Endothelial cell of umbilical vein (primary cell): ENCODE measurements around the gene MAN2A1. TPM values are rescaled to one million over a fixed set of nuclear protein-coding genes. Genes with fewer than 3 reads are reported as not detected.

Experiments
- BruUV-seq: library from RNA; stranded (reverse); fragments of 400-500 nt; replicated peaks from 2 replicates; lab custom pipeline; 2021; lab: Mats Ljungman, UMichigan
- CTCF ChIA-PET: fragments of 300-600, 350-600 bp; sonication (Branson Sonifier 250); formaldehyde crosslinking; loops from one replicate; lab custom pipeline; 2021; ENCODE audit warnings: antibody characterized with exemption, inconsistent platforms; lab: Charles Lee
- POLR2A ChIA-PET: fragments of 300-600, 350-600 bp; sonication (Branson Sonifier 250); formaldehyde crosslinking; loops from one replicate; lab custom pipeline; 2021; ENCODE audit warnings: antibody characterized with exemption, inconsistent platforms; lab: Charles Lee
- DNase-seq: peaks from one replicate; pipeline ENCODE4 v3.0.0-alpha.2; 2011; ENCODE audit warnings: low read depth, low spot score
- FAIRE-seq: peaks from 2 replicates; lab custom pipeline; 2011; peaks lifted over from hg19 to GRCh38; lab: Jason Lieb, UNC
- H2AFZ ChIP-seq: 2 replicates; pipeline ENCODE4 v1.6.0; 2012; ENCODE audit warnings: low read depth, low read length, control low read depth, inconsistent platforms
- H3K27ac ChIP-seq: 2 replicates; pipeline ENCODE4 v1.5.1; 2011; ENCODE audit warnings: low read depth, mild to moderate bottlenecking, control low read depth, low read length, moderate library complexity; ENCODE audit not compliant: insufficient read depth
- H3K27me3 ChIP-seq, 2 experiments: 2 replicates each; pipeline versions ENCODE4 v1.6.0 to v1.6.1; 2011; ENCODE audit warnings: low read length in 2 of 2, mixed read lengths in 1 of 2; ENCODE audit not compliant: control insufficient read depth in 2 of 2, insufficient read depth in 2 of 2
- H3K36me3 ChIP-seq, 2 experiments: 2 replicates in 1 of 2; 3 replicates in 1 of 2; pipeline ENCODE4 v1.5.1; 2011; ENCODE audit warnings: low read length in 2 of 2, mild to moderate bottlenecking in 1 of 2, moderate library complexity in 1 of 2; ENCODE audit not compliant: control insufficient read depth in 2 of 2, insufficient read depth in 2 of 2; ENCODE audit errors: extremely low read depth in 1 of 2
- H3K4me1 ChIP-seq: 3 replicates; pipeline ENCODE4 v1.5.1; 2011; ENCODE audit warnings: mild to moderate bottlenecking, low read length; ENCODE audit not compliant: control insufficient read depth, insufficient read depth; ENCODE audit errors: extremely low read depth
- H3K4me2 ChIP-seq: 2 replicates; pipeline ENCODE4 v1.6.1; 2011; ENCODE audit warnings: low read length, control low read depth, mixed read lengths; ENCODE audit not compliant: insufficient read depth
- H3K4me3 ChIP-seq, 3 experiments: fragments of 200-600 bp in 1 of 3; sonication (generic), shearing (Covaris generic) in 1 of 3; replicated peaks in 1 of 3; 2 replicates each; pipeline ENCODE4 v1.5.1; 2011 to 2016; ENCODE audit warnings: control low read depth in 3 of 3, low read length in 3 of 3, mild to moderate bottlenecking in 2 of 3, inconsistent platforms in 1 of 3, low read depth in 1 of 3, moderate library complexity in 1 of 3; ENCODE audit not compliant: insufficient read depth in 1 of 3
- H3K79me2 ChIP-seq: 2 replicates; pipeline ENCODE4 v1.6.0; 2012; ENCODE audit warnings: low read length, inconsistent platforms; ENCODE audit not compliant: control insufficient read depth, insufficient read depth
- H3K9ac ChIP-seq: replicated peaks from 2 replicates; pipeline ENCODE3; 2011; ENCODE audit warnings: low read length, control low read depth; ENCODE audit not compliant: insufficient read depth; ENCODE audit errors: extremely low read depth
- H3K9me1 ChIP-seq: replicated peaks from 3 replicates; pipeline ENCODE4 v1.6.0; 2011; ENCODE audit warnings: mild to moderate bottlenecking, low read length; ENCODE audit not compliant: control insufficient read depth, insufficient read depth; ENCODE audit errors: extremely low read depth
- H3K9me3 ChIP-seq: replicated peaks from 2 replicates; pipeline ENCODE4 v1.5.1; 2012; ENCODE audit warnings: low read length, inconsistent platforms; ENCODE audit not compliant: control insufficient read depth, insufficient read depth
- H4K20me1 ChIP-seq: replicated peaks from 2 replicates; pipeline ENCODE3; 2011; ENCODE audit warnings: mild to moderate bottlenecking, low read length; ENCODE audit not compliant: control insufficient read depth, insufficient read depth; ENCODE audit errors: extremely low read depth
- EZH2 ChIP-seq: IDR thresholded peaks from 2 replicates; pipeline ENCODE4 v1.6.1; 2012; ENCODE audit warnings: borderline replicate concordance, low read depth, mild to moderate bottlenecking, moderate library complexity, low read length, inconsistent platforms; ENCODE audit not compliant: severe bottlenecking
- FOS ChIP-seq: IDR thresholded peaks from 2 replicates; pipeline ENCODE4 v1.6.1; 2011; ENCODE audit warnings: mild to moderate bottlenecking, low read length, moderate library complexity, borderline replicate concordance; ENCODE audit not compliant: insufficient read depth
- GATA2 ChIP-seq: IDR thresholded peaks from 2 replicates; pipeline ENCODE4 v1.7.0; 2011; ENCODE audit warnings: low read depth, mild to moderate bottlenecking, moderate library complexity, mixed read lengths, low read length; ENCODE audit not compliant: insufficient read length, insufficient read depth
- JUN ChIP-seq: IDR thresholded peaks from 2 replicates; pipeline ENCODE4 v1.6.1; 2011; ENCODE audit warnings: borderline replicate concordance, low read depth; ENCODE audit not compliant: insufficient read length, insufficient read depth
- MYC ChIP-seq: IDR thresholded peaks from one replicate; pipeline ENCODE4 v1.6.1; 2011; ENCODE audit warnings: mild to moderate bottlenecking, low read depth, low read length
- POLR2A ChIP-seq: IDR thresholded peaks from 2 replicates; pipeline ENCODE4 v1.6.1; 2012; ENCODE audit warnings: low read depth, mild to moderate bottlenecking, control low read depth, low read length
- POLR2AphosphoS5 ChIP-seq: IDR thresholded peaks from 2 replicates; pipeline ENCODE4 v1.6.1; 2012; ENCODE audit warnings: low read depth, mild to moderate bottlenecking, control low read depth, low read length, moderate library complexity; ENCODE audit not compliant: insufficient read depth
- dilution Hi-C: fragments of 300-500 bp; cut with MboI; formaldehyde crosslinking; loops from one replicate; pipeline ENCODE4 v1.15.0; 2019; ENCODE audit warnings: low sequenced_read_pairs; ENCODE audit not compliant: extremely low pct_ligation_motif_present
- intact Hi-C: fragments of 100-400 bp; cut with micrococcal nuclease; formaldehyde crosslinking; loops from one replicate; pipeline ENCODE4 v1.10.0; 2022
- polyA plus RNA-seq, 4 experiments: library from polyadenylated mRNA; depleted of rRNA in 3 of 4; stranded (reverse) in 3 of 4; unstranded in 1 of 4; fragments of >200 nt; gene quantifications; 2 replicates each; pipeline versions ENCODE4 v1.2.1 to v1.2.3, GENCODE V29; 2011 to 2012; ENCODE audit warnings: missing spikeins in 1 of 4
- total RNA-seq: library from RNA; stranded (reverse); gene quantifications from 2 replicates; pipeline ENCODE4 v1.2.3, GENCODE V29; 2021
- TF ChIP-seq, protein P1 (sequence below): IDR thresholded peaks from 2 replicates; pipeline ENCODE4 v1.6.1; 2011; ENCODE audit not compliant: insufficient read depth, insufficient read length
- TF ChIP-seq, protein P2 (sequence below), 2 donors: IDR thresholded peaks; 1 replicate in 1 of 2; 2 replicates in 1 of 2; pipeline ENCODE4 v1.5.1; 2011; ENCODE audit warnings: low read length in 2 of 2, mild to moderate bottlenecking in 2 of 2, moderate library complexity in 2 of 2, control low read depth in 1 of 2, inconsistent platforms in 1 of 2, low read depth in 1 of 2; ENCODE audit not compliant: insufficient read depth in 1 of 2; ENCODE audit errors: extremely low read depth in 1 of 2

The MAN2A1 gene
- total and polyA plus RNA-seq, 2 donors (not counting 3 experiments of a cell fraction or from before 2014, with no cell fraction given) = 20.8 to 54.8 TPM

DNA sequence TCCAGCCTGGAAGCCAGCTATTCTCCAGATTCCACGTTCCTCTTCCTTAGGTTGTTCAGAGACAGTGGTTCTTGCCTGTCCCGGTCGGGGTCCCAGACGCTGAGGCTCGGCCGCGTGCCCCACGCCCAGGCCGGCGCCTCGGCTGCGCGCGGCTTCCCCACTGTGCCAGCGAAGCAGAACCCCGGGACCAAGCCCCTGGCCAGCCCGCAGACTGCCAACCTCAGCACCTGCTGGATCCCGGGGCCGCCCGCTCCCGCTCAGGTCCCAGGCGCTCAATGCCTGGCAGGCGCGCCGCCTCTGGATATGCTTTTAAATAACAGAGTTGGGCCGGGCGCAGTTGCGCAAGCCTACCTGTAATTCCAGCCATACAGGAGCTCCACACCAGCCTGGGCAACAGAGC lies 195.5 kb downstream of the MAN2A1 start:
- ChIA-PET POLR2A (no interaction called here), CTCF (no interaction called here)
- Histone ChIP-seq H3K36me3 (no peaks in the 10 kb centered on the region), H3K27ac (no peak overlapping the region), H3K4me1 (no peaks in the 10 kb centered on the region), H3K4me2 (no peak overlapping the region), H3K79me2 (no peaks in the 10 kb centered on the region), H3K9me1 (no peaks in the 10 kb centered on the region), H3K4me3 (no peak overlapping the region), H3K27me3 (no peaks in the 10 kb centered on the region), H2AFZ (no peak overlapping the region), H4K20me1 (no peaks in the 10 kb centered on the region), H3K9ac (no peak overlapping the region), H3K9me3 (no peaks in the 10 kb centered on the region)
- FAIRE-seq (no peak), DNase-seq (no peak)
- dilution Hi-C loops = no loop called here
- TF ChIP-seq, protein P1, sequence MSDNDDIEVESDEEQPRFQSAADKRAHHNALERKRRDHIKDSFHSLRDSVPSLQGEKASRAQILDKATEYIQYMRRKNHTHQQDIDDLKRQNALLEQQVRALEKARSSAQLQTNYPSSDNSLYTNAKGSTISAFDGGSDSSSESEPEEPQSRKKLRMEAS = no peak
- no peak for TF ChIP-seq POLR2AphosphoS5
- no peak for TF ChIP-seq EZH2
- TF ChIP-seq, protein P2, sequence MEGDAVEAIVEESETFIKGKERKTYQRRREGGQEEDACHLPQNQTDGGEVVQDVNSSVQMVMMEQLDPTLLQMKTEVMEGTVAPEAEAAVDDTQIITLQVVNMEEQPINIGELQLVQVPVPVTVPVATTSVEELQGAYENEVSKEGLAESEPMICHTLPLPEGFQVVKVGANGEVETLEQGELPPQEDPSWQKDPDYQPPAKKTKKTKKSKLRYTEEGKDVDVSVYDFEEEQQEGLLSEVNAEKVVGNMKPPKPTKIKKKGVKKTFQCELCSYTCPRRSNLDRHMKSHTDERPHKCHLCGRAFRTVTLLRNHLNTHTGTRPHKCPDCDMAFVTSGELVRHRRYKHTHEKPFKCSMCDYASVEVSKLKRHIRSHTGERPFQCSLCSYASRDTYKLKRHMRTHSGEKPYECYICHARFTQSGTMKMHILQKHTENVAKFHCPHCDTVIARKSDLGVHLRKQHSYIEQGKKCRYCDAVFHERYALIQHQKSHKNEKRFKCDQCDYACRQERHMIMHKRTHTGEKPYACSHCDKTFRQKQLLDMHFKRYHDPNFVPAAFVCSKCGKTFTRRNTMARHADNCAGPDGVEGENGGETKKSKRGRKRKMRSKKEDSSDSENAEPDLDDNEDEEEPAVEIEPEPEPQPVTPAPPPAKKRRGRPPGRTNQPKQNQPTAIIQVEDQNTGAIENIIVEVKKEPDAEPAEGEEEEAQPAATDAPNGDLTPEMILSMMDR (IDR thresholded peaks at IDR 0.05; ENCODE audit: extremely low read depth in 1 of 2, insufficient read depth in 1 of 2, low read depth in 1 of 2, low read length in 2 of 2) = no peak
- no peak for TF ChIP-seq MYC
- no peak for TF ChIP-seq POLR2A
- TF ChIP-seq JUN = no peak
- TF ChIP-seq GATA2 = no peak
- TF ChIP-seq FOS = no peak
- BruUV-seq = no TSS peak
- intact Hi-C loops = no loop called here
